ENCODE measurements around the gene MVB12A.

Gene MVB12A

DNA sequence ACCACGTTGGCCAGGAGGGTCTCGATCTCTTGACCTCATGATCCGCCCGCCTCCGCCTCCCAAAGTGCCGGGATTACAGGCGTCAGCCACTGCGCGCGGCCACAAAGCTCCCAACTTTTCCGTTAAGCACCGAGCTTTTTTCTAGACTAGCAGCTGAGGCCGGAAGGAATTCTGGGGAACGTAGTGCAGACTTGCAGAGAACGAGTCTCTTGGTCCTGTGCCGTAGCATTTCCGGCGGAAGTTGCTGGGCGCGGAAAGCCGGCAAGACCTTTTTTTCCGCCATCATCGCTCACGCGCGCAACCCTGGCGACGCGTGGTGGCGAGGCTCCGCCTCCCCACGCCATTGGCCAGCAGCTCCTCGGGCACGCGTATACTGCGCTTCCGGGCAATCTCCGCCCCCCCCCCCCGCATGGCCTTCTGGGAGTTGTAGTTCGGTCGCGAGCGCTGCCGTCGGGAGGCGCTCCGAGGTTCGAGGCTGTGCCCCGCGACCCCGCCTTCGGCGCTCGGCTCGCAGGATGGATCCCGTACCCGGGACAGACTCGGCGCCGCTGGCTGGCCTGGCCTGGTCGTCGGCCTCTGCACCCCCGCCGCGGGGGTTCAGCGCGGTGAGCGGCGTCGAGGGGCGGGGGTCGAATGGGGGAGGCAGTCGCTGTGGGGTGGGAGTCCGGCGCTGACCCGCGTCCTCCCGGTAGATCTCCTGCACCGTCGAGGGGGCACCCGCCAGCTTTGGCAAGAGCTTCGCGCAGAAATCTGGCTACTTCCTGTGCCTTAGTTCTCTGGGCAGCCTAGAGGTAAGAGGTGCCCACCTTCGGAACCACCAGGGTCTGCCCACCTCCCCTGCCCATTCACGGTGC, at the start of gene MVB12A:
Gene MVB12A (plus strand): TSS at position 427 of the 854 bp plus-strand sequence. CDS start 89 bp downstream, at position 516.
- peak within 1 kb of the TSS; percentile 87 for H2AFZ ChIP-seq (ENCODE audit: low read length, unreplicated experiment)
- peak within 1 kb of the TSS; percentile 93 for H3K4me3 ChIP-seq (ENCODE audit: low read depth, low read length)
- no peaks in the 10 kb centered on the region for H3K36me3 ChIP-seq (ENCODE audit: insufficient read depth, low read length)
- H3K79me2 ChIP-seq (ENCODE audit: control insufficient read depth, insufficient read depth, low read length, unreplicated experiment) = no peaks in the 10 kb centered on the region
- no peaks in the 10 kb centered on the region for H3K27me3 ChIP-seq (ENCODE audit: insufficient read depth, low read length)
- peak within 1 kb of the TSS; percentile 75 for H3K27ac ChIP-seq (ENCODE audit: low read depth, low read length)
- H3K4me1 ChIP-seq (ENCODE audit: control insufficient read depth, insufficient read depth, low read length, unreplicated experiment) = peaks cover 5% of the 10 kb centered on the region

DNA sequence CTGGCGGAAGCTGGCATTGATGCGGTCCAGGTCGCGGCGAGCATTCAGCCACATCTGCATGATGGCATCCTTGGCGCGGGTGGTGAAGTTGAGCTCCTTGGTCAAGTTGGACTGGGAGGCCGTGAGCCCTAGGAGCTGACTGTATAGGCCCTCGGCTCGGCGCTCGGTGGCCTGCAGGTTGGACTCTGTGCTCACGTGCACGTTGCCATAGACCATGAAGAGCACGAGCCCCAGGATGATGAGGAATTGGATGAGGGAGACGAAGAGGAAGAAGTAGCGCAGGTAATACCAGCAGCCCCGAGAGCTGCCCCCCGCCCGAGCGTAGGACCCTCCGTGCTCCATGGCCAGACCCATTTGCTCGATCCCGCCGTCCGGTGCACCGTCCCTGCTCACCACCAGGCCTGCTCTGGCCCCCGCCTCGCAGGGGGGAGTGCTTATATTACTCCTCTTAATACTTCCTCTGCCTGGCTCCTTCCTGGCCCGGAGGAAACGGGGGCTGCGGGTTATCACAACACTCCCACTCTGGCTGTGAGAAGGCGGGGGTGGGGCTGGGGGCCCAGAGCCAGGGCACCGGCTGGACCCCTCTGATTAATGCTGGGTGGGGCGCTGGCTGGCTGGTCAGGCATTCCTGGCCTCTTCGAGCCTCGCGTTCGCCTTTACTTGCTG, 42.8 kb upstream of the MVB12A start, which contains the start of gene PLVAP:
Gene PLVAP (minus strand): TSS at position 408 of the 666 bp plus-strand sequence. CDS start 54 bp downstream, at position 354.
- H3K36me3 ChIP-seq (ENCODE audit: insufficient read depth, low read length) = no peaks in the 10 kb centered on the region
- H3K27me3 ChIP-seq (ENCODE audit: insufficient read depth, low read length) = no peaks in the 10 kb centered on the region
- no peak within 1 kb of the TSS for H3K27ac ChIP-seq (ENCODE audit: low read depth, low read length)
- H3K79me2 ChIP-seq (ENCODE audit: control insufficient read depth, insufficient read depth, low read length, unreplicated experiment) = no peaks in the 10 kb centered on the region
- no peaks in the 10 kb centered on the region for H3K4me1 ChIP-seq (ENCODE audit: control insufficient read depth, insufficient read depth, low read length, unreplicated experiment)
- H2AFZ ChIP-seq (ENCODE audit: low read length, unreplicated experiment) = no peak within 1 kb of the TSS
- no peak within 1 kb of the TSS for H3K4me3 ChIP-seq (ENCODE audit: low read depth, low read length)

DNA sequence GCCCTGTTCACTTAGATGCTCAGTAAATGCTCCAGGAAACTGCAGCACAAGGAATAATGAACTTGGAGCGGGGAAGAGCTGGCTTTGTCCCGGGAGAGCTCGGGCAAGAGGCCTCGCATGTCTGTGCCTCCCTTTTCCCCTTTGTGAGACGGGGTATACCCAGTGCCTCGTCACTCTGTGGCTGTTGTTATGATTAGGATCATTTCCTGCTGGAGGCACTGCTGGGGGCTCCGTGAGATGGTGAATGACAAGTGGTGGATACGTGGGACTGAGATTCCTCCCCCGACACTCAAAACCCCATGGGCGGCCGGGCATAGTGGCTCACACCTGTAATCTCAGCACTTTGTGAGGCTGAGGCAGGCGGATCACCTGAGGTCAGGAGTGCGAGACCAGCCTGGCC, 41.6 kb upstream of the MVB12A start:
- no peak overlapping the region for H2AFZ ChIP-seq (ENCODE audit: low read length, unreplicated experiment)

DNA sequence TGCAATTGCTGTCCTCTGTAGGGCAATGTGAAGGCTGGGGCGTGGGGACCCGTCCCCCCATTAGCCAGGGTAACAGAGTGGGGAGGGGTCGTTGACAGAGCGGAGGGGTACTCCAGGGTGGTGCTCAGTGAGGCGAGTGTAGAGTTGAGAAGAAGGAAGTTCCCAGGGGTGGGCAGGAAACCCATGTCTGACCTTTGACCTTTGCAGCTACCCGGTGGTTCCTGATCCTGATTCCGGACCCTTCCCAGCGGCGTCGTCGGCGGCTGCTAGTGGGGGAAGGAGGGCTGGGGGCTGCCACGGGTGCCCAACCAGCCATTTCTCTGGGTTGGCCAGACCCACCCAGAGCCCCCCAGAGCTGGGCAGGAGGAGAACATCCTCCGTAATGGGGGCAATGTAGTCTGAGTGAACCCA, 40.6 kb upstream of the MVB12A start:
- Histone ChIP-seq H3K27me3 (ENCODE audit: insufficient read depth, low read length) (no peaks in the 10 kb centered on the region), H3K79me2 (ENCODE audit: control insufficient read depth, insufficient read depth, low read length, unreplicated experiment) (no peaks in the 10 kb centered on the region), H3K4me1 (ENCODE audit: control insufficient read depth, insufficient read depth, low read length, unreplicated experiment) (no peaks in the 10 kb centered on the region), H2AFZ (ENCODE audit: low read length, unreplicated experiment) (no peak overlapping the region), H3K36me3 (ENCODE audit: insufficient read depth, low read length) (no peaks in the 10 kb centered on the region), H3K4me3 (ENCODE audit: low read depth, low read length) (no peak overlapping the region), H3K27ac (ENCODE audit: low read depth, low read length) (no peak overlapping the region)

More for the DNA sequence above, 41.6 kb upstream of the MVB12A start:
- Histone ChIP-seq H3K4me1 (ENCODE audit: control insufficient read depth, insufficient read depth, low read length, unreplicated experiment) (no peaks in the 10 kb centered on the region), H3K27me3 (ENCODE audit: insufficient read depth, low read length) (no peaks in the 10 kb centered on the region), H3K79me2 (ENCODE audit: control insufficient read depth, insufficient read depth, low read length, unreplicated experiment) (no peaks in the 10 kb centered on the region), H3K27ac (ENCODE audit: low read depth, low read length) (no peak overlapping the region), H3K4me3 (ENCODE audit: low read depth, low read length) (no peak overlapping the region), H3K36me3 (ENCODE audit: insufficient read depth, low read length) (no peaks in the 10 kb centered on the region)

DNA sequence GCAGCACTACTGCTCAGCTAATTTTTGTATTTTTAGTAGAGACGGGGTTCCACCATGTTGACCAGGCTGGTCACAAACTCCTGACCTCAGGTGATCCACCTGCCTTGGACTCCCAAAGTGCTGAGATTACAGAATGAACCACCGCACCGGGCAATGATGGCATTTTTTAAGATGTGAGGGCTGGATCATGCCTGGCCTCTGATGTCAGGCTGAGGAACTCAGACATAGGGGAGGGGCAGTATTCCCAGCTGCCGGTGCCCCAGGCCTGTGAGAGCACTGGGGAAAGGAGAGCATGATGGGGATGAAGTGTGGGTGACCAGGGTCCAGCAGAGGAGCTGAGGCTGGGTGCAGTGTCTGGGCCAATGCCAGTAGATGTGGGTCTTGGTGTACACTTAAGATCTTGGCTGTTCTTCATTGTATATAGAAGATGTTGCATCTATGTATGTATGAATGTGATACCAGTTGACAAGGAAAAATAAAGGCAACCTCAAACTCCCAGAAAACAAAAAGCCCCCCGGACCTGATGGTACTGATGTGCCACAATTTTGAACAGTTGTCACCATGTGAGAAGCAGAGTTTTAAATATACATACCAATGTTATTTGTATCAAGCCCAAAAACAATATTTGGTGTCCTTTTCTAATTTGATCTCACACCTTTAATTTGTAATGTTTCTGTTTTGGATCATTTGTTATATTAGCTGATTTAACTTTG, 39.3 kb upstream of the MVB12A start:
- H3K27ac ChIP-seq (ENCODE audit: low read depth, low read length) = no peak overlapping the region
- no peaks in the 10 kb centered on the region for H3K27me3 ChIP-seq (ENCODE audit: insufficient read depth, low read length)
- H2AFZ ChIP-seq (ENCODE audit: low read length, unreplicated experiment) = no peak overlapping the region
- no peaks in the 10 kb centered on the region for H3K36me3 ChIP-seq (ENCODE audit: insufficient read depth, low read length)
- H3K4me3 ChIP-seq (ENCODE audit: low read depth, low read length) = no peak overlapping the region
- no peaks in the 10 kb centered on the region for H3K79me2 ChIP-seq (ENCODE audit: control insufficient read depth, insufficient read depth, low read length, unreplicated experiment)
- H3K4me1 ChIP-seq (ENCODE audit: control insufficient read depth, insufficient read depth, low read length, unreplicated experiment) = no peaks in the 10 kb centered on the region

DNA sequence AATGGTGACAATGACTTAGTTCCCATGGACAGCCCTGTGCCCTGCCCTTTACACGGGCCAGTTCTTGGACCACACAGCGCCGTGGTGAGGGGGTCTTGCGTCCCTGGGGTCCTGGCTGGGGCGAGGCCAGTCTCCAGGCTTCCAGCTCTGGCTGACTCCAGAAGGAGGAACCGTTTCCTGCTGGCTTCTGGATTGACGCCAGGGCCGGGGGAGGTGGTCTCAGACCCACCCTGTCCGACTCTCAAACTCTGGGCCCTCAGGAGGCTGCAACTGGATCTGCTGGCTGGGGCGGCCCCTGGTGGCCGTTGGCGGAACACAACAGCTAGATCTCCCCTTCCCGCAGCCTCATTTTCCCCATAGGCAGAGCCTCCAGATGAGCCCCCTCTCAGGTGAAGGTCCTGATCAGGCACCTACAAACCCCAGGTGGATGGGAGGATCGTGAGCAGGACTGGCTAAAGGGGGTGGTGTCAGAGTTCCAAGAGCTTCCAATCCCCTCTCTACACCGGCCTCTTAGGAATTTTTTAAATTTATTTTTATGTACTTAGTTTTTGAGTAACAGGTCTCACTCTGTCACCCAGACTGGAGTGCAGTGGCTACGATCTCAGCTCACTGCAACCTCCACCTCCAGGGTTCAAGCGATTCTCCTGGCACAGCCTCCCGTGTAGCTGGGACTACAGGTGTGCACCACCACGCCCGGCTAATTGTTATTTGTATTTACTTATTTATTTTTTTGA, 33.8 kb upstream of the MVB12A start:
- H3K36me3 ChIP-seq (ENCODE audit: insufficient read depth, low read length) = no peaks in the 10 kb centered on the region
- H3K4me3 ChIP-seq (ENCODE audit: low read depth, low read length) = no peak overlapping the region
- H2AFZ ChIP-seq (ENCODE audit: low read length, unreplicated experiment) = no peak overlapping the region
- no peak overlapping the region for H3K27ac ChIP-seq (ENCODE audit: low read depth, low read length)
- H3K27me3 ChIP-seq (ENCODE audit: insufficient read depth, low read length) = no peaks in the 10 kb centered on the region
- no peaks in the 10 kb centered on the region for H3K79me2 ChIP-seq (ENCODE audit: control insufficient read depth, insufficient read depth, low read length, unreplicated experiment)
- H3K4me1 ChIP-seq (ENCODE audit: control insufficient read depth, insufficient read depth, low read length, unreplicated experiment) = no peaks in the 10 kb centered on the region

DNA sequence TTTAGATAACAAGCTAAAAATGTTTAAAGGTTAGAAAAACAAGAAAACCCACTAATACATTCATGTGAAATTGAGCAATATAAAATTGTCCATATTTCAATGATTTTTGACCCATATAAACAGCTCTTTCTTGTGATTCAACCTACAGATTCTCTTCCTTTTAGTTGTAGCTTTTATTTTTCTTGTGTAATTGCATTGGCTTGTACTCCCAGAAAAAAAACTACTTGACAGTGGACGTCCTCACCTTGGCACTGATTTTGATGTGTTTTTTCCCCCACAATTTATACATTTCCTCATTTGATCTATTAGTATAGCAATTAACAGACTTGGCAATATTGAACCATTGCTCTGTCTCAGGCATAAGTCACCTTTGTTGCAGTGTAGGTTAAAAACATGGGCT, 30.6 kb upstream of the MVB12A start:
- Histone ChIP-seq H3K27ac (ENCODE audit: low read depth, low read length) (no peak overlapping the region), H2AFZ (ENCODE audit: low read length, unreplicated experiment) (no peak overlapping the region), H3K4me1 (ENCODE audit: control insufficient read depth, insufficient read depth, low read length, unreplicated experiment) (no peaks in the 10 kb centered on the region), H3K27me3 (ENCODE audit: insufficient read depth, low read length) (no peaks in the 10 kb centered on the region), H3K4me3 (ENCODE audit: low read depth, low read length) (no peak overlapping the region), H3K79me2 (ENCODE audit: control insufficient read depth, insufficient read depth, low read length, unreplicated experiment) (no peaks in the 10 kb centered on the region), H3K36me3 (ENCODE audit: insufficient read depth, low read length) (no peaks in the 10 kb centered on the region)

DNA sequence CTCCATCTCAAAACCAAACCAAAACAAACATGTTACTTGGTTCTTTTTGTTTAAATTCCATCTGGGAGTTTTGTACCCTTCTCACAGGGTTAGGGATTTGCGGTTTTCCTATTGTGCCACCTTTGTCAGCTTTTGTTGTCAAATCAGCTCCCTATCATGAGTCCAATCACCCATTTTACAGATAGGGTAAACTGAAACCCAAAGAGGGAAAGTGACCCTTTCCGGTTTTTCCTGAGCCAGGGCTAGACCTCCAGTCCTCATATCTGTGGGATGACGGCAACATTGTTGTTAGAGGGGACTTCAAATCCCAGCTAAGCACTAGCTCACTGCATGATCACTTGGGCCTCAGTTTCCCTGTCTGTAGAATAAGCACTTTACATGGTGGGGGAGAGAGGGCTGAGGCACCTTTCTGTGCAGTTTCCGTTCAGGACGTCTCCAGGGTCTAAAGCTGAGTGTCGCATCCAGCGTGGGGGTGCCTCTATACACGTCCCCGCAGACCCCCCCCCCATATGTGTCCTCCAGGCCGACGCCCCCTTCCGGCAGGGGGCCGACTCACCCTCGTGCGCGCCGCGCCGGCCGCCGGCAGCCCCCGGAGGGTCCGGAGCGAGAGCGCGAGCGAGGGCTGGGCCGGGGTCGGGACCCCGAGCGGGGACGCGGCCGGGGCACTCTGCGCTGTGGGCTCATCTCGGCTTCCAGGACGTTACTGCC, 29.7 kb upstream of the MVB12A start:
- Histone ChIP-seq H3K4me3 (ENCODE audit: low read depth, low read length) (peak overlapping the region; percentile 76), H3K36me3 (ENCODE audit: insufficient read depth, low read length) (no peaks in the 10 kb centered on the region), H3K4me1 (ENCODE audit: control insufficient read depth, insufficient read depth, low read length, unreplicated experiment) (no peaks in the 10 kb centered on the region), H3K79me2 (ENCODE audit: control insufficient read depth, insufficient read depth, low read length, unreplicated experiment) (no peaks in the 10 kb centered on the region), H2AFZ (ENCODE audit: low read length, unreplicated experiment) (no peak overlapping the region), H3K27ac (ENCODE audit: low read depth, low read length) (no peak overlapping the region), H3K27me3 (ENCODE audit: insufficient read depth, low read length) (no peaks in the 10 kb centered on the region)

DNA sequence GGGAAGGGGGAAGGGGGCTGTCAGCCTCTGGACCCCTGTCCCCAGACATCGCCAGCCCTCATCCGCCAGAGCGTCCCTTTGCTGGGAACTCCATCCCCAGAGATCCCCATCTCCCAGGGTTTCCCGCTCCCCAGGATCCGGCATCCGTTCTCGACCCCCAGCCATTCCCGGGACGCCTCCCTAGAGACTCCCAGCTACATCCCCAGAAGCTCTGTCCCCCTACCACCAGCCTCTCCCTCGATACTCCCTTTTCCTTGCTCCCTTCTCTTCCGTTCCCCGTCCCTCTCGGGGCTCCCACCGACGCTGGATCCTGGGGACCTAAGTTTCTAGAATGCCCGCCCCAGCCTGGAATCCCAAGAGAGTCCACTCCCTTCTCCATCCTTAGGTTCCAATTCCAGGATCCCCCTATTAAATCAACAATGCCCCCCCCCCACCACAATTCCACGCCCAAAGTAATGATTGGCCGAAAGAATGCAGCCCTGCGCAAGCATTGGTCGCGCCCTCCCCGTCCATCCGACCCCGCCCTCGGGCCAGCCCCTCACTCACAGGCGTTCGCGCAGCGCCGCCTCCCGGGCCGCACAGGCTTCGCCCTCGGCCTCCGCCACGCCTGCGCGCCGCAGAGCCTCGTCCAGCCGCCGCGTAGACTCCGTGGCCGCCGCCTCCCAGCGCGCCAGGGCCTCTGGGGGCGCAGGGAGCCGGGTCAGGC, 29.0 kb upstream of the MVB12A start:
- H3K4me1 ChIP-seq (ENCODE audit: control insufficient read depth, insufficient read depth, low read length, unreplicated experiment) = no peaks in the 10 kb centered on the region
- H3K27me3 ChIP-seq (ENCODE audit: insufficient read depth, low read length) = no peaks in the 10 kb centered on the region
- H3K4me3 ChIP-seq (ENCODE audit: low read depth, low read length) = peak overlapping the region; percentile 76
- H3K27ac ChIP-seq (ENCODE audit: low read depth, low read length) = no peak overlapping the region
- no peak overlapping the region for H2AFZ ChIP-seq (ENCODE audit: low read length, unreplicated experiment)
- no peaks in the 10 kb centered on the region for H3K79me2 ChIP-seq (ENCODE audit: control insufficient read depth, insufficient read depth, low read length, unreplicated experiment)
- H3K36me3 ChIP-seq (ENCODE audit: insufficient read depth, low read length) = no peaks in the 10 kb centered on the region

Measured in ACC112 (cell line).